IMR-90 (cell line): ENCODE data around the gene GFPT1. TPM values are rescaled to one million over a fixed set of nuclear protein-coding genes. Genes with fewer than 3 reads are reported as not detected.

Experiments used
- ATAC-seq: fragments of 200-7000 bp; cut with Tn5 transposase; 2 replicates; pipeline ENCODE4 v1.9.1; 2020; ENCODE audit warnings: low read depth, mild to moderate bottlenecking, moderate library complexity
- BruUV-seq: library from RNA; stranded (reverse); fragments of 400-500 nt; replicated peaks from 2 replicates; lab custom pipeline; 2021; lab: Mats Ljungman, UMichigan
- CTCF ChIA-PET: fragments of 300-600 bp; formaldehyde crosslinking; extraction: SDS; loops from one replicate; lab custom pipeline; 2021; ENCODE audit warnings: antibody characterized with exemption; lab: Yijun Ruan, JAX
- POLR2A ChIA-PET: fragments of 300-600 bp; sonication (Branson Sonifier 250); formaldehyde crosslinking; loops from one replicate; lab custom pipeline; 2022; ENCODE audit warnings: antibody characterized with exemption; ENCODE audit not compliant: unreplicated experiment; lab: Charles Lee
- DNase-seq: peaks from one replicate; pipeline ENCODE4 v3.0.0; 2013
- H2AFZ ChIP-seq: replicated peaks from 2 replicates; pipeline ENCODE3; 2013; ENCODE audit warnings: low read length, mild to moderate bottlenecking; ENCODE audit not compliant: poor library complexity
- H2AK5ac ChIP-seq: 2 replicates; pipeline ENCODE4 v1.6.1; 2013; ENCODE audit warnings: low read depth, low read length, inconsistent platforms
- H2AK9ac ChIP-seq: replicated peaks from 2 replicates; pipeline ENCODE3; 2013; ENCODE audit warnings: mild to moderate bottlenecking, low read depth, low read length, moderate library complexity; ENCODE audit not compliant: poor library complexity
- H2BK120ac ChIP-seq: 2 replicates; pipeline ENCODE4 v1.6.1; 2013; ENCODE audit warnings: low read depth, low read length, inconsistent platforms
- H2BK15ac ChIP-seq: 3 replicates; pipeline ENCODE4 v1.6.1; 2013; ENCODE audit warnings: low read depth, low read length, inconsistent platforms
- H2BK20ac ChIP-seq: 2 replicates; pipeline ENCODE4 v1.6.1; 2013; ENCODE audit warnings: low read depth, mild to moderate bottlenecking, inconsistent platforms, low read length, moderate library complexity
- H2BK5ac ChIP-seq: 2 replicates; pipeline ENCODE4 v1.6.1; 2013; ENCODE audit warnings: mild to moderate bottlenecking, low read depth, low read length, inconsistent platforms; ENCODE audit not compliant: poor library complexity, severe bottlenecking
- H3K14ac ChIP-seq: replicated peaks from 2 replicates; pipeline ENCODE4 v1.6.1; 2013; ENCODE audit warnings: low read depth, low read length, inconsistent platforms
- H3K18ac ChIP-seq: 2 replicates; pipeline ENCODE4 v1.6.1; 2013; ENCODE audit warnings: low read depth, low read length, control low read depth
- H3K23ac ChIP-seq: 2 replicates; pipeline ENCODE4 v1.6.1; 2013; ENCODE audit warnings: low read depth, low read length, inconsistent platforms
- H3K27ac ChIP-seq: 2 replicates; pipeline ENCODE4 v1.5.1; 2013; ENCODE audit warnings: mild to moderate bottlenecking, control low read depth, low read length; ENCODE audit not compliant: insufficient read depth
- H3K27me3 ChIP-seq: 2 replicates; pipeline ENCODE4 v1.6.1; 2013; ENCODE audit warnings: low read length; ENCODE audit not compliant: control insufficient read depth, insufficient read depth
- H3K36me3 ChIP-seq: 2 replicates; pipeline ENCODE4 v1.6.1; 2013; ENCODE audit warnings: low read length, mixed read lengths; ENCODE audit not compliant: control insufficient read depth, insufficient read depth
- H3K4ac ChIP-seq: 2 replicates; pipeline ENCODE4 v1.6.1; 2013; ENCODE audit warnings: low read depth, low read length, inconsistent platforms
- H3K4me1 ChIP-seq: 2 replicates; pipeline ENCODE4 v1.6.1; 2013; ENCODE audit warnings: low read length, mixed read lengths; ENCODE audit not compliant: control insufficient read depth, insufficient read depth
- H3K4me2 ChIP-seq: 2 replicates; pipeline ENCODE4 v1.6.1; 2013; ENCODE audit warnings: low read depth, mild to moderate bottlenecking, control low read depth, low read length, moderate library complexity
- H3K4me3 ChIP-seq: 2 replicates; pipeline ENCODE4 v1.5.1; 2013; ENCODE audit warnings: low read depth, mild to moderate bottlenecking, control low read depth, low read length, moderate library complexity; ENCODE audit not compliant: insufficient read depth
- H3K56ac ChIP-seq: 2 replicates; pipeline ENCODE4 v1.6.1; 2013; ENCODE audit warnings: low read length, inconsistent platforms; ENCODE audit not compliant: insufficient read depth; ENCODE audit errors: extremely low read depth
- H3K79me1 ChIP-seq, 2 experiments: 2 replicates each; pipeline ENCODE4 v1.6.1; 2013; ENCODE audit warnings: low read length in 2 of 2, inconsistent platforms in 1 of 2, low read depth in 1 of 2
- H3K9ac ChIP-seq: 2 replicates; pipeline ENCODE4 v1.6.1; 2013; ENCODE audit warnings: low read depth, low read length, control low read depth
- H3K9me1 ChIP-seq: 2 replicates; pipeline ENCODE4 v1.6.1; 2013; ENCODE audit warnings: low read length, inconsistent platforms; ENCODE audit not compliant: insufficient read depth
- H3K9me3 ChIP-seq: 2 replicates; pipeline ENCODE4 v1.6.1; 2013; ENCODE audit warnings: low read length; ENCODE audit not compliant: control insufficient read depth, insufficient read depth
- H4K20me1 ChIP-seq: 2 replicates; pipeline ENCODE4 v1.6.1; 2013; ENCODE audit warnings: low read length, inconsistent platforms; ENCODE audit not compliant: insufficient read depth
- H4K5ac ChIP-seq: 2 replicates; pipeline ENCODE4 v1.6.1; 2013; ENCODE audit warnings: mild to moderate bottlenecking, low read depth, low read length, control low read depth
- H4K8ac ChIP-seq, 2 experiments: 2 replicates each; pipeline ENCODE4 v1.6.1; 2013; ENCODE audit warnings: low read depth in 2 of 2, low read length in 2 of 2, control low read depth in 1 of 2, inconsistent platforms in 1 of 2
- H4K91ac ChIP-seq: 2 replicates; pipeline ENCODE4 v1.6.1; 2013; ENCODE audit warnings: low read depth, low read length, inconsistent platforms; ENCODE audit not compliant: insufficient read depth
- BHLHE40 ChIP-seq: fragments of 150-350 bp; IDR thresholded peaks from 2 replicates; pipeline ENCODE4 v1.6.1; 2016; ENCODE audit warnings: mild to moderate bottlenecking, low read depth, low read length
- CEBPB ChIP-seq: IDR thresholded peaks from 2 replicates; pipeline ENCODE4 v1.6.1; 2012; ENCODE audit warnings: low read depth, low read length, improper control_type of control experiment
- CHD1 ChIP-seq: IDR thresholded peaks from 2 replicates; pipeline ENCODE4 v1.6.1; 2012; ENCODE audit warnings: low read depth, low read length, improper control_type of control experiment
- CTCF ChIP-seq: conservative IDR thresholded peaks from 2 replicates; pipeline ENCODE4 v1.5.1; 2012; ENCODE audit warnings: mild to moderate bottlenecking, low read depth, low read length, improper control_type of control experiment
- FOS ChIP-seq: fragments of 150-350 bp; IDR thresholded peaks from 2 replicates; pipeline ENCODE4 v1.6.1; 2016; ENCODE audit warnings: low read depth, low read length
- MAFK ChIP-seq: IDR thresholded peaks from 2 replicates; pipeline ENCODE4 v1.6.1; 2012; ENCODE audit warnings: low read depth, low read length, improper control_type of control experiment
- MAZ ChIP-seq: IDR thresholded peaks from 2 replicates; pipeline ENCODE4 v1.6.1; 2012; ENCODE audit warnings: low read depth, mild to moderate bottlenecking, low read length, improper control_type of control experiment, moderate library complexity, borderline replicate concordance
- MXI1 ChIP-seq: IDR thresholded peaks from 2 replicates; pipeline ENCODE4 v1.6.1; 2012; ENCODE audit warnings: low read depth, mild to moderate bottlenecking, low read length, moderate library complexity, borderline replicate concordance
- NFE2L2 ChIP-seq: fragments of 150-350 bp; IDR thresholded peaks from 2 replicates; pipeline ENCODE4 v1.6.1; 2016; ENCODE audit warnings: low read depth, mild to moderate bottlenecking, low read length
- POLR2A ChIP-seq: IDR thresholded peaks from 2 replicates; pipeline ENCODE4 v1.6.1; 2012; ENCODE audit warnings: mild to moderate bottlenecking, low read depth, low read length
- RAD21 ChIP-seq: IDR thresholded peaks from 2 replicates; pipeline ENCODE4 v1.6.1; 2012; ENCODE audit warnings: low read length, improper control_type of control experiment
- RCOR1 ChIP-seq: IDR thresholded peaks from 2 replicates; pipeline ENCODE4 v1.6.1; 2012; ENCODE audit warnings: mild to moderate bottlenecking, low read length, improper control_type of control experiment; ENCODE audit not compliant: insufficient replicate concordance
- RFX5 ChIP-seq: IDR thresholded peaks from 2 replicates; pipeline ENCODE4 v1.8.0; 2012; ENCODE audit warnings: low read depth, mild to moderate bottlenecking, low read length, moderate library complexity
- SMC3 ChIP-seq: fragments of 150-350 bp; IDR thresholded peaks from 2 replicates; pipeline ENCODE4 v1.6.1; 2016; ENCODE audit warnings: low read depth, mild to moderate bottlenecking, antibody characterized with exemption, low read length, moderate library complexity
- USF2 ChIP-seq: fragments of 150-350 bp; IDR thresholded peaks from 2 replicates; pipeline ENCODE4 v1.6.1; 2017; ENCODE audit warnings: mild to moderate bottlenecking, antibody characterized with exemption, low read length, low read depth
- dilution Hi-C: fragments of 300-500 bp; cut with HindIII; formaldehyde crosslinking; loops from one replicate; pipeline ENCODE4 v1.14.3; 2018; ENCODE audit warnings: low sequenced_read_pairs; ENCODE audit not compliant: unreplicated experiment
- in situ Hi-C: fragments of 300-500 bp; cut with MboI; formaldehyde crosslinking; loops from 3 replicates; pipeline ENCODE4 v1.14.3; 2019; ENCODE audit warnings: low sequenced_read_pairs, inconsistent platforms, mixed read lengths
- intact Hi-C: fragments of 100-400 bp; cut with micrococcal nuclease; formaldehyde crosslinking; loops from 2 replicates; pipeline ENCODE4 v1.10.0; 2022
- polyA plus RNA-seq, 3 experiments: library from polyadenylated mRNA; depleted of rRNA; stranded (reverse); fragments of >200 nt; gene quantifications; 2 replicates each; pipeline ENCODE4 v1.2.3, GENCODE V29; 2012; ENCODE audit warnings: low replicate concordance in 1 of 3
- total RNA-seq: library from RNA; depleted of rRNA; stranded (reverse); fragments of >200 nt; gene quantifications from 2 replicates; pipeline ENCODE4 v1.2.3, GENCODE V29; 2012
- TF ChIP-seq, protein P1 (sequence below): fragments of 150-350 bp; IDR thresholded peaks from 2 replicates; pipeline ENCODE4 v1.6.1; 2016; ENCODE audit warnings: low read depth, mild to moderate bottlenecking, low read length, moderate library complexity, borderline replicate concordance

Gene GFPT1
- total and polyA plus RNA-seq, 2 of the 4 experiments (the other 2 are of a cell fraction): 23.5 to 52.9 TPM

GRCh38 chr2:69316550-69316949, 70.5 kb downstream of the GFPT1 start:
- H3K9ac ChIP-seq: no peak overlapping the region
- H2AFZ ChIP-seq: no peak overlapping the region
- H3K27me3 ChIP-seq: no peaks in the 10 kb centered on the region
- intact Hi-C loops (no loop called here), in situ Hi-C loops (no loop called here), dilution Hi-C loops (loop anchor here (25.0 kb wide), 1 partner anchor 304 kb away; the partner anchor contains the start of gene ANTXR1)
- H2BK120ac ChIP-seq: no peak overlapping the region
- no peak overlapping the region for H3K18ac ChIP-seq
- H2BK20ac ChIP-seq: no peak overlapping the region
- no peak overlapping the region for H2AK9ac ChIP-seq
- H3K9me3 ChIP-seq: 0 out of 2 replicates have a peak, but pooled peaks cover 2% of the 10 kb centered on the region
- H3K79me1 ChIP-seq: peaks cover 3 to 12% of the 10 kb centered on the region in 2 experiments; a peak in 2 of 4 replicates
- H3K4ac ChIP-seq: no peak overlapping the region
- peaks cover 9% of the 10 kb centered on the region for H3K9me1 ChIP-seq
- H3K36me3 ChIP-seq: peaks cover 9% of the 10 kb centered on the region
- BruUV-seq: no TSS peak
- peaks cover 6% of the 10 kb centered on the region for H3K4me1 ChIP-seq
- no peak overlapping the region for H3K23ac ChIP-seq
- no peak overlapping the region for H2BK15ac ChIP-seq
- ChIA-PET CTCF (no interaction called here), POLR2A (no interaction called here)
- H3K4me2 ChIP-seq: no peak overlapping the region
- H4K8ac ChIP-seq: no peak overlapping the region
- ATAC-seq: no peak
- H4K91ac ChIP-seq: no peak overlapping the region
- peaks cover 3% of the 10 kb centered on the region; the same call in 1 of the 2 replicates for H4K20me1 ChIP-seq
- no peak overlapping the region for H3K4me3 ChIP-seq
- H3K27ac ChIP-seq: no peak overlapping the region
- no peak for DNase-seq
- H4K5ac ChIP-seq: no peak overlapping the region
- no peak overlapping the region for H2AK5ac ChIP-seq
- H3K56ac ChIP-seq: no peak overlapping the region
- no peak overlapping the region for H2BK5ac ChIP-seq
- TF ChIP-seq RCOR1: no peak
- no peak for TF ChIP-seq MXI1
- no peak for TF ChIP-seq CTCF
- TF ChIP-seq POLR2A: no peak
- TF ChIP-seq, protein P1, sequence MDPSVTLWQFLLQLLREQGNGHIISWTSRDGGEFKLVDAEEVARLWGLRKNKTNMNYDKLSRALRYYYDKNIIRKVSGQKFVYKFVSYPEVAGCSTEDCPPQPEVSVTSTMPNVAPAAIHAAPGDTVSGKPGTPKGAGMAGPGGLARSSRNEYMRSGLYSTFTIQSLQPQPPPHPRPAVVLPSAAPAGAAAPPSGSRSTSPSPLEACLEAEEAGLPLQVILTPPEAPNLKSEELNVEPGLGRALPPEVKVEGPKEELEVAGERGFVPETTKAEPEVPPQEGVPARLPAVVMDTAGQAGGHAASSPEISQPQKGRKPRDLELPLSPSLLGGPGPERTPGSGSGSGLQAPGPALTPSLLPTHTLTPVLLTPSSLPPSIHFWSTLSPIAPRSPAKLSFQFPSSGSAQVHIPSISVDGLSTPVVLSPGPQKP: no peak
- TF ChIP-seq MAFK: no peak
- no peak for TF ChIP-seq CHD1
- no peak for TF ChIP-seq RFX5
- no peak for TF ChIP-seq NFE2L2
- TF ChIP-seq CEBPB: no peak
- TF ChIP-seq SMC3: no peak
- no peak for TF ChIP-seq MAZ
- TF ChIP-seq USF2: no peak
- no peak for TF ChIP-seq BHLHE40
- TF ChIP-seq RAD21: no peak
- no peak for TF ChIP-seq FOS
- no peak overlapping the region for H3K14ac ChIP-seq
